ENCODE measurements around the gene RALGAPA1.

DNA sequence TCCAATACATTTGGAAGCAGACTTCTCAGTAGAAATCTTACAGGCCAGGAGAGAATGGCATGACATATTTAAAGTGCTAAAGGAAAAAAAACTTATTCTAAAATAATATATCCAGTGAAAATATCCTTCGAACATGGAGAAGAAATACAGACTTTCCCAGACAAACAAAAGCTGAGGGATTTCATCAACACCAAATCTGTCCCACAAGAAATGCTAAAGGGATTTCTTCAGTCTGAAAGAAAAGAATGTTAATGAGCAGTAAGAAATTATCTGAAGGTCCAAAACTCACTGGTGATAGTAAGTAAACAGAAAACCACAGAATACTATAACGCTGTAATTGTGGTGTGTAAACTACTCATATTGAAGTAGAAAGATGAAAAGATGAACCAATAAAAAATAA, 171.2 kb downstream of the RALGAPA1 start:
- TF ChIP-seq, protein P1, sequence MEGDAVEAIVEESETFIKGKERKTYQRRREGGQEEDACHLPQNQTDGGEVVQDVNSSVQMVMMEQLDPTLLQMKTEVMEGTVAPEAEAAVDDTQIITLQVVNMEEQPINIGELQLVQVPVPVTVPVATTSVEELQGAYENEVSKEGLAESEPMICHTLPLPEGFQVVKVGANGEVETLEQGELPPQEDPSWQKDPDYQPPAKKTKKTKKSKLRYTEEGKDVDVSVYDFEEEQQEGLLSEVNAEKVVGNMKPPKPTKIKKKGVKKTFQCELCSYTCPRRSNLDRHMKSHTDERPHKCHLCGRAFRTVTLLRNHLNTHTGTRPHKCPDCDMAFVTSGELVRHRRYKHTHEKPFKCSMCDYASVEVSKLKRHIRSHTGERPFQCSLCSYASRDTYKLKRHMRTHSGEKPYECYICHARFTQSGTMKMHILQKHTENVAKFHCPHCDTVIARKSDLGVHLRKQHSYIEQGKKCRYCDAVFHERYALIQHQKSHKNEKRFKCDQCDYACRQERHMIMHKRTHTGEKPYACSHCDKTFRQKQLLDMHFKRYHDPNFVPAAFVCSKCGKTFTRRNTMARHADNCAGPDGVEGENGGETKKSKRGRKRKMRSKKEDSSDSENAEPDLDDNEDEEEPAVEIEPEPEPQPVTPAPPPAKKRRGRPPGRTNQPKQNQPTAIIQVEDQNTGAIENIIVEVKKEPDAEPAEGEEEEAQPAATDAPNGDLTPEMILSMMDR (optimal IDR thresholded peaks at IDR 0.05 in 1 of 3, IDR thresholded peaks at IDR 0.05 in 1 of 3, conservative IDR thresholded peaks at IDR 0.05 in 1 of 3; ENCODE audit: extremely low read depth in 1 of 3, insufficient read depth in 2 of 3, low read length in 3 of 3): no peak
- TF ChIP-seq EZH2 (IDR thresholded peaks at IDR 0.05; ENCODE audit: low read length): no peak
